CD4-positive, alpha-beta T cell treated with Interleukin-4 for 1 hour (primary cell): ENCODE data around the gene PRR36.

Source experiments
- DNase-seq, 2 donors: peaks; one replicate each; pipeline ENCODE4 v3.0.0-alpha.2; 2020 to 2022

The PRR36 gene

DNA sequence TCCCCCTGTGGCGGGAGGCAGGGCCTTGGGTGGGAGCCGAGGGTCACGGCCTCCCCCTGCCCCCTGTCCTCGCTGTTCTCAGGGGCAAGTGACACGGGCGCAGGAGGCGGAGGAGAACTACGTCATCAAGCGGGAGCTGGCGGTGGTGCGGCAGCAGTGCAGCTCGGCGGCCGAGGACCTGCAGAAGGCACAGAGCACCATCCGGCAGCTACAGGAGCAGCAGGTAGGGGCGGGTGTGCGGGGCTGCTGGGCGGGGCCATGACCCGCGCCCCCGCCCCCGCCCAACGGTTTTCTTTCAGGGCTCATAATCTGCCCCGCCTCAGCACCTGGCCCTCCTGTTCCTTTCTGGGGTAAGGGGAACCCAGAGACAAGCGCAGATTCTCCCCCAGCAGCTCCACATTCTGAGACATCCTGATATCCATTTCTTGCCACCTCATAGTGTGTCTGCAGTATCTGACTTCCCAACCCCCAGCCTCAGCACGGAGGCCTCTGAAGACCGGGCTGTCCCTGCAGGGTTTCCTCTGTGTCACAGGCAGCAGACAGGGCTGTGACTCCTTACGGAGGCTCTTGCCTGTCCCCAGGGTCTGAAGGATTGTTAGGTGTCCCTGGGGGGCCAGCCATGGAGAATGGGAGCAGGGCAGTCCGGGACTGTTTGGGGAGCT is 15.9 kb downstream of the PRR36 start:
- DNase-seq = no peak

DNA sequence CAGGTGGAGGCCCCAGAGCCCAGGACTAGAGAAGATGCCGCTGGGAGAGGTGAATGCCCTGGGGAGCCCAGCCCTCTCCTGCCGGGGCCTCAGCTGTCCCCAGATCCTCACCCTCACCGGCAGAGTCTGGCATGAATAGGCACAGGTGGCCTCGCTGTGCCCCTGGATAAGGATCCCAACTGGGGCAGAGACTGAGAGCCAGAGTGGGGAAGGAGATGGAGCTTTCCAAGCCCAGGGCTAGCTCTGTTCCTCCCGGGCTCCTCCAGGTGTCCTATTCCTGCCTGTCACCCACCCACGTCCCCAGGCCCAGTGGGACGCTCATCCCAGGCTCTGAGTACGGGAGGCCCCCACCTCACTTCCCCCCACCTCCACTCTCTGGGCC is 16.5 kb downstream of the PRR36 start:
- DNase-seq = no peak

GRCh38 chr19:7856679-7857663 is 17.2 kb downstream of the PRR36 start:
- no peak for DNase-seq

GRCh38 chr19:7856109-7856591 is 18.0 kb downstream of the PRR36 start:
- no peak for DNase-seq

GRCh38 chr19:7855426-7856108 is 18.6 kb downstream of the PRR36 start:
- DNase-seq = no peak

DNA sequence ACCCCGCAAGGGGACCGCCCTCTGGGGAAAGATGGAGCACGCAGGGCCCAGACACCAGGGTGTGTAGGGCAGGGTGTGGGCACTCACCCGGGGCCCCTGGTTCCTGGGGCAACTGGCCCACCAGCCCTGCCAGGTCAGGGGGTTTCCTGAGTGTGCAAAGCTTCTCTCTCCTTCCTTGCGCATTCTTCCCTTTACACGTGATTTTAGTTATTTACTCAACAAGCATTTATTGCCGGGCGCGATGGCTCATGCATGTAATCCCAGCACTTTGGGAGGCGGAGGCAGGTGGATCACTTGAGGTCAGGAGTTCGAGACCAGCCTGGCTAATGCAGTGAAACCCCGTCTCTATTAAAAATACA is 20.4 kb downstream of the PRR36 start:
- DNase-seq = no peak

DNA sequence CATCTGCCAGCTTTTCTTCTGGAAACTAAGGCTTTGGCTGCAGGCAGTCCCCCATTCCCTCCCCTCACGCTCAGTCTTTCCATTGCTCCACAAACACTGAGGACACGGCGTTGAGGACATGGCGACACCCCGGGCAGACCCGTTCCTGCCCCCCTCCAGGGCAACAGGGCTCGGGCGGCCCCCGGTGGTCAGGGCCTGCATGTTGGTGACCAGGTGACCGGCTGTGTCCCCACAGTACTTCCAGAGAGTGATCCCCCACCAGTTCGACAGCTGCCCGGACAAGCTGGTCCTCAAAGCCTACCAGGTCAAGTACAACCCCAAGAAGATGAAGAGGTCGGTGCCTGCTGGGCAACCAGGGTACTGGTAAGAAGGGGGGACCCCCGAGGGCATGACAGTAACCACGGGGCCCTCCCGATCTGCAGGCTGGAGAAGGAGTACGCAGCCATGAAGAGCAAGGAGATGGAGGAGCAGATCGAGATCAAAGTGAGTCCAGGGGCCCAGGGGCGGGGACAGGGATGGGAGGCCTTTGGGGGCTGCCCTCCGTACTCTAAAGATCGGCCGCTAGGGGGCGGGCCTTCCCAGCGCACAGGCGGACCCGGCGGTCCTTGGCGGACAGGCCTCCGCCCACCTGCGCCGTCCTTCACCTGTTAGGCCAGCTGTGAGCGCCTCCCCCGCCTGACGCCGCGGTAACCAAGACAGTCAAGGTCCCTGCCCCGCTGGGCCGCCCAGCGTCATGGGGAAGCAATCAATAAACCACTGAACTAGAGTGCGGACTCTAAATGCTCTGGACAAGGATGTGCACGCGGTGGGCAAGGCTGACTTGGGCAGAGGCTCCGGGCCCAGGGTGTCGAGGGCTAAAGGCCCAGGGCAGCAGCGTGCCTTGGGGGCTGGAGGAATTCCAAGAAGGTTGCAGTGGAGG is 21.1 kb downstream of the PRR36 start:
- DNase-seq = peak; percentile 66 to 67

- DNase-seq = no peak
Measured at GRCh38 chr19:7851623-7852500, 22.3 kb downstream of the PRR36 start.

- no peak for DNase-seq
Measured at GRCh38 chr19:7850945-7851622, 23.1 kb downstream of the PRR36 start.

- DNase-seq = no peak
Measured at GRCh38 chr19:7850000-7850813, 24.0 kb downstream of the PRR36 start.

DNA sequence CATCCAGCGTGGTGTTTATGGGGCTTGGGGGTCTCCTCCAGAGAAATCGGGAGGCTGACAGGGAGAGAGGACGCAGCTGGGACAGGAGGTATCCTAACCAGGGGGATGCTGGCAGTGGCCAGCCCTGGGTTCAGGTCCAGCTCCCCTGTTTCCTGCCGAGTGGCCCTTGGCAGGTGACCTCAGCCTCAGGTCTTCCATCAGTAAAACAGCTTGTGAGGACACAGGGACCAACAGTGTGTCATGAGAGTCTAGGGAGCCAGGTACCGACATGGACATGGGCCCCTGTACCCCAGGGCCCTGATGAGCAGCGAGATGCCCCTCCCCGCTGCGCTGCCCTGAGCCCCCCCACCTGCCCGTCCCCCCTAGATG is 24.6 kb downstream of the PRR36 start:
- no peak for DNase-seq

GRCh38 chr19:7848779-7849457 is 25.3 kb downstream of the PRR36 start:
- no peak for DNase-seq

GRCh38 chr19:7847664-7848063 is 26.5 kb downstream of the PRR36 start:
- DNase-seq = no peak

- DNase-seq = no peak
Measured at GRCh38 chr19:7846155-7846646, 28.0 kb downstream of the PRR36 start.

DNA sequence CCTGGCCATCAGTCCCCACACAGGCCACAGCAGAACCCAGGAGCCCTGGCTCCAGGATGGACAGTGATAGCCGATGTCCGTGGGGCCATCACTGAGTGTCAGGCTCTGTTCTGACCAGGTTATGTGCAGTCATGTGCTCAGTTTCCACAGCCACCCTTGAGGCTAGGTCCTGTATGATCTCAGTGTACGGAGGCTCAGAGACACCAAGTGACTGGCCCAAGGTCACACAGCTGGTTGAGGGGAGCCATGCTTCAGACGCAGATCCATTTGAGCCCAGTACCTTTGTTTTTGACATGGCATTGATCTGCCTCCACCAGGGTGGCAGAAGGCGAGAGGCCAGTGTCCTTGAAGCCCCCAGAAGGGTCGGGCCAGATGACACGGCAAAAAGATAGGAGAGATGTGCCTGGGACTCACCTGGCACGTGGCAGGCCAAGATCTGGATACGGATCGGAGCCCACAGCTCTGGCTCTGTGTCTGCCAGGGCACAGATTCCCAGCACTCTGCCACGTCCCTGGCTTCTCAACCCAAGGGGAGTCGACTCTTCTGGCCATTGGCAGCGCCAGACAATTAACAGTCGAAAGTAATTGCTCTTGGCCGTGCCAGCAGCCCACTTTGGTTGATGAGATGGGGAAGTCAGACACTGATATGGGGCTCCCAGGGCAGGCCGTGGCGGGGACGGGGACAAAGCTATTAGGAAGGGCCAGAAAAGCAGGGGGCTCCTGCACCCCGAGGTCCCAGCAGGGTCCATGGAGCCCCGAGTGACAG is 28.6 kb downstream of the PRR36 start:
- DNase-seq = no peak

DNA sequence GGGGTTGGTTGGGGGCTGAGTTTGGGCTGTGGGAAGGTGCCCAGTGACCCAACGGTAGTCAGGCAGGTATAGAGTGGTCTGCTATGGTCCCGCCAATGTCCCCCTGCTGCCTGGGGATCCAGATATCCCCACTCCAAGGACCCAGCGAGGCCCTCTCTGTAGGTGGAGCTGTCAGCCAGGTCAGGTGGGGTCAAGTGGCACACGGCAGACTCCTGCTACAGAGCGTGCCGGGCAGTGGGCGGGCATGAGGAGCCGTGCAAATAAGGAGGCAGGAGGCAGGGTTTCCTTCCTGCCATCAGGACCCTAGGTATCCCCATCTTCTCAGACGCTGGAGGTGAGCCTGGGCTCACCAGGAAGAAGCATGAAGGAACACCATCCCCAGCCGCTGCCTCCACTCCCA is 29.2 kb downstream of the PRR36 start:
- no peak for DNase-seq

DNA sequence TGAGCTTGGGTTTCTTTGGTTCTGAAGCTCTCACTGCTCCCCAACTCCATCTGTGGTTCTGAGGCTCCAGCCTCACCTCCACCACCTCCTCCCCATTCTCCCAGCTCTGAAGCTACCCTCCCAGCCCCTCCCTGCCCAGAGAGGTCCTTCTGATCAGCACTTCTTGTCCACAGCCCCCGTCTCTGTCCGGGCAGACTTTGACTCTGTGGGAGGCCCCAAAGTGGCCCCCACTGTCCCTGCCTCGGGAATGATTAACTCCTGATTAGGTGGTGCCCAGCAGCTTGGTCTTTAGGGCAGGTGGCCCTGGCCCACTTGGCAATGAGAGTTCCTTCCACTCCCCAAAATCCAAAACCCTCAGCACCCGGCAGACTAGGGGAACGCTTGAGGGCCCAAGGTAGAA is 29.8 kb downstream of the PRR36 start:
- no peak for DNase-seq

- DNase-seq = no peak
Measured at GRCh38 chr19:7843521-7843920, 30.7 kb downstream of the PRR36 start.
